MCF 10A (cell line): ENCODE results near the gene TMUB1. TPM values are rescaled to one million over a fixed set of nuclear protein-coding genes. Genes with fewer than 3 reads are reported as not detected.

Experiments
- BruUV-seq: library from RNA; stranded (reverse); fragments of 400-500 nt; replicated peaks from 2 replicates; lab custom pipeline; 2021; lab: Mats Ljungman, UMichigan
- CTCF ChIA-PET: fragments of 300-600 bp; sonication (Branson Sonifier 250); formaldehyde crosslinking; extraction: SDS; loops from one replicate; lab custom pipeline; 2021; ENCODE audit warnings: antibody characterized with exemption, inconsistent platforms; lab: Yijun Ruan, JAX
- POLR2A ChIA-PET: fragments of 300-600, 350-650 bp; sonication (Branson Sonifier 250); formaldehyde crosslinking; extraction: SDS; loops from one replicate; lab custom pipeline; 2020; ENCODE audit warnings: antibody characterized with exemption, inconsistent platforms; lab: Yijun Ruan, JAX
- DNase-seq: peaks from one replicate; pipeline ENCODE4 v3.0.0-alpha.2; 2018; ENCODE audit not compliant: unreplicated experiment
- H3K27ac Mint-ChIP-seq: one replicate; pipeline ENCODE4 v1.8.0; 2022; ENCODE audit warnings: mild to moderate bottlenecking, low read depth, mixed read lengths; ENCODE audit not compliant: unreplicated experiment
- H3K27me3 Mint-ChIP-seq: one replicate; pipeline ENCODE4 v1.8.0; 2022; ENCODE audit warnings: mixed read lengths; ENCODE audit not compliant: insufficient read depth, unreplicated experiment
- H3K36me3 Mint-ChIP-seq: one replicate; pipeline ENCODE4 v1.8.0; 2022; ENCODE audit warnings: mild to moderate bottlenecking, moderate library complexity, mixed read lengths; ENCODE audit not compliant: insufficient read depth, unreplicated experiment
- H3K4me1 Mint-ChIP-seq: one replicate; pipeline ENCODE4 v1.8.0; 2022; ENCODE audit warnings: mixed read lengths; ENCODE audit not compliant: insufficient read depth, unreplicated experiment
- H3K4me3 Mint-ChIP-seq: one replicate; pipeline ENCODE4 v1.8.0; 2022; ENCODE audit warnings: mild to moderate bottlenecking, moderate library complexity, mixed read lengths; ENCODE audit not compliant: unreplicated experiment
- H3K9me3 Mint-ChIP-seq: one replicate; pipeline ENCODE4 v1.8.0; 2022; ENCODE audit warnings: mixed read lengths; ENCODE audit not compliant: unreplicated experiment
- intact Hi-C: fragments of 100-400 bp; cut with micrococcal nuclease; formaldehyde crosslinking; loops from 2 replicates; pipeline ENCODE4 v1.14.1; 2022
- total RNA-seq: library from RNA; stranded (reverse); gene quantifications from 2 replicates; pipeline ENCODE4 v1.2.3, GENCODE V29; 2022
- TF ChIP-seq, protein P1 (sequence below): fragments of 200-600 bp; IDR thresholded peaks from one replicate; pipeline ENCODE4 v1.8.0; 2022; ENCODE audit warnings: antibody characterized with exemption, mild to moderate bottlenecking; ENCODE audit not compliant: unreplicated experiment

TMUB1 gene
- total RNA-seq, 1 experiment from 2014 or later = 30.1 TPM

DNA sequence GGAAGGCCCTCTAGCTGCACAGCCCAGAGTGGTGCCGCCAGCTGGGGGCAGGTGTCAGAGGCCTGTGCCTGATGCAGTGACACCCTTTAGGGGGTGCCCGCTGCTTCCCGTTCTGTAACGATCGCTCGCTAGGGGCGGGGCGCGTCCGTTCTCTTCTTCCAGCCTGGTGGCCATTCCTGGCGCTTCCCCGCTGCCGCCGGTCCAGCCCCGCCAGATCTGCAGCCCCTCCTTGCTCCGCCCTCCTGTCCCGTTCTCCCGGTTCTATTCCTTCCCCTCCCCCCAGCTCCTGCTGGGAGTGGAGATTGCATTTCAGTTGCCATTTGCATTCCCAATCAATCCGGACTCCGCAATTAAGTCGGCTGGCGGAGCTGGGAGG lies 42.2 kb upstream of the TMUB1 start:
- Mint-ChIP-seq H3K4me1 (no peaks in the 10 kb centered on the region), H3K36me3 (peaks cover 38% of the 10 kb centered on the region), H3K27me3 (no peaks in the 10 kb centered on the region), H3K9me3 (no peaks in the 10 kb centered on the region), H3K4me3 (no peak overlapping the region), H3K27ac (no peak overlapping the region)
- intact Hi-C loops = no loop called here
- DNase-seq = no peak
- ChIA-PET POLR2A (interaction anchor here (0.7 kb wide), 1 partner anchor 10 kb away, joined by 3 read pairs; no protein-coding TSS in a partner anchor), CTCF (interaction anchor here (0.6 to 1.7 kb wide), 3 partner anchors 10 to 46 kb away, joined by 3 to 6 read pairs (median 4); no protein-coding TSS in a partner anchor)
- TF ChIP-seq, protein P1, sequence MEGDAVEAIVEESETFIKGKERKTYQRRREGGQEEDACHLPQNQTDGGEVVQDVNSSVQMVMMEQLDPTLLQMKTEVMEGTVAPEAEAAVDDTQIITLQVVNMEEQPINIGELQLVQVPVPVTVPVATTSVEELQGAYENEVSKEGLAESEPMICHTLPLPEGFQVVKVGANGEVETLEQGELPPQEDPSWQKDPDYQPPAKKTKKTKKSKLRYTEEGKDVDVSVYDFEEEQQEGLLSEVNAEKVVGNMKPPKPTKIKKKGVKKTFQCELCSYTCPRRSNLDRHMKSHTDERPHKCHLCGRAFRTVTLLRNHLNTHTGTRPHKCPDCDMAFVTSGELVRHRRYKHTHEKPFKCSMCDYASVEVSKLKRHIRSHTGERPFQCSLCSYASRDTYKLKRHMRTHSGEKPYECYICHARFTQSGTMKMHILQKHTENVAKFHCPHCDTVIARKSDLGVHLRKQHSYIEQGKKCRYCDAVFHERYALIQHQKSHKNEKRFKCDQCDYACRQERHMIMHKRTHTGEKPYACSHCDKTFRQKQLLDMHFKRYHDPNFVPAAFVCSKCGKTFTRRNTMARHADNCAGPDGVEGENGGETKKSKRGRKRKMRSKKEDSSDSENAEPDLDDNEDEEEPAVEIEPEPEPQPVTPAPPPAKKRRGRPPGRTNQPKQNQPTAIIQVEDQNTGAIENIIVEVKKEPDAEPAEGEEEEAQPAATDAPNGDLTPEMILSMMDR = no peak
- BruUV-seq = no TSS peak

GRCh38 chr7:151124899-151125399 lies 41.7 kb upstream of the TMUB1 start:
- BruUV-seq = no TSS peak
- H3K27ac Mint-ChIP-seq = no peak overlapping the region
- CTCF ChIA-PET = interaction anchor here (0.6 to 2.3 kb wide), 20 partner anchors 8 to 137 kb away, joined by 3 to 9 read pairs (median 4); no protein-coding TSS in a partner anchor
- DNase-seq = no peak
- intact Hi-C loops = loop anchor here (1.0 kb wide), 2 partner anchors 47 to 178 kb away; no protein-coding TSS in a partner anchor
- no peaks in the 10 kb centered on the region for H3K4me1 Mint-ChIP-seq
- H3K4me3 Mint-ChIP-seq = no peak overlapping the region
- TF ChIP-seq, protein P1 = no peak
- H3K9me3 Mint-ChIP-seq = no peaks in the 10 kb centered on the region
- H3K36me3 Mint-ChIP-seq = peaks cover 40% of the 10 kb centered on the region
- H3K27me3 Mint-ChIP-seq = no peaks in the 10 kb centered on the region
- POLR2A ChIA-PET = interaction anchor here (1.7 kb wide), 1 partner anchor 10 kb away, joined by 12 read pairs; no protein-coding TSS in a partner anchor

- POLR2A ChIA-PET = interaction anchor here (1.7 kb wide), 1 partner anchor 10 kb away, joined by 12 read pairs; no protein-coding TSS in a partner anchor
- H3K36me3 Mint-ChIP-seq = peaks cover 44% of the 10 kb centered on the region
Measured at GRCh38 chr7:151124481-151124880, 41.2 kb upstream of the TMUB1 start.

More at GRCh38 chr7:151124481-151124880, 41.2 kb upstream of the TMUB1 start:
- no peaks in the 10 kb centered on the region for H3K9me3 Mint-ChIP-seq
- H3K4me3 Mint-ChIP-seq = no peak overlapping the region
- no peak overlapping the region for H3K27ac Mint-ChIP-seq
- intact Hi-C loops = loop anchor here (1.0 kb wide), 2 partner anchors 48 to 179 kb away; no protein-coding TSS in a partner anchor
- DNase-seq = no peak
- peaks cover under 1% of the 10 kb centered on the region for H3K4me1 Mint-ChIP-seq
- no TSS peak for BruUV-seq
- CTCF ChIA-PET = interaction anchor here (0.6 to 2.3 kb wide), 32 partner anchors 8 to 910 kb away, joined by 3 to 9 read pairs (median 4); no protein-coding TSS in a partner anchor
- TF ChIP-seq, protein P1 = no peak
- H3K27me3 Mint-ChIP-seq = no peaks in the 10 kb centered on the region
